Upper lobe of left lung (tissue), 4 donors: ENCODE results near the gene SURF1.

Source experiments
- EP300 ChIP-seq, 4 donors: sonication (generic); formaldehyde crosslinking; IDR thresholded peaks; one replicate each; pipeline ENCODE4 v1.5.1; 2017; ENCODE audit warnings: antibody characterized with exemption in 4 of 4, control low read depth in 2 of 4
- POLR2A ChIP-seq, 4 donors: fragments of 450-650 bp; IDR thresholded peaks; one replicate each; pipeline ENCODE4 v1.5.1; 2016 to 2017; ENCODE audit warnings: antibody characterized with exemption in 4 of 4, mild to moderate bottlenecking in 2 of 4
- POLR2AphosphoS5 ChIP-seq, 2 donors: sonication (generic); formaldehyde crosslinking; IDR thresholded peaks; one replicate each; pipeline ENCODE4 v1.5.1; 2017; ENCODE audit warnings: antibody characterized with exemption in 2 of 2
- TF ChIP-seq, protein P1 (sequence below), 6 experiments: fragments of 450-650 bp in 4 of 6; fragments of 200-600 bp in 2 of 6; sonication (generic) in 2 of 6; IDR thresholded peaks; one replicate each; pipeline ENCODE4 v1.5.1; 2016 to 2019; ENCODE audit warnings: antibody characterized with exemption in 6 of 6

- TF ChIP-seq, protein P1, sequence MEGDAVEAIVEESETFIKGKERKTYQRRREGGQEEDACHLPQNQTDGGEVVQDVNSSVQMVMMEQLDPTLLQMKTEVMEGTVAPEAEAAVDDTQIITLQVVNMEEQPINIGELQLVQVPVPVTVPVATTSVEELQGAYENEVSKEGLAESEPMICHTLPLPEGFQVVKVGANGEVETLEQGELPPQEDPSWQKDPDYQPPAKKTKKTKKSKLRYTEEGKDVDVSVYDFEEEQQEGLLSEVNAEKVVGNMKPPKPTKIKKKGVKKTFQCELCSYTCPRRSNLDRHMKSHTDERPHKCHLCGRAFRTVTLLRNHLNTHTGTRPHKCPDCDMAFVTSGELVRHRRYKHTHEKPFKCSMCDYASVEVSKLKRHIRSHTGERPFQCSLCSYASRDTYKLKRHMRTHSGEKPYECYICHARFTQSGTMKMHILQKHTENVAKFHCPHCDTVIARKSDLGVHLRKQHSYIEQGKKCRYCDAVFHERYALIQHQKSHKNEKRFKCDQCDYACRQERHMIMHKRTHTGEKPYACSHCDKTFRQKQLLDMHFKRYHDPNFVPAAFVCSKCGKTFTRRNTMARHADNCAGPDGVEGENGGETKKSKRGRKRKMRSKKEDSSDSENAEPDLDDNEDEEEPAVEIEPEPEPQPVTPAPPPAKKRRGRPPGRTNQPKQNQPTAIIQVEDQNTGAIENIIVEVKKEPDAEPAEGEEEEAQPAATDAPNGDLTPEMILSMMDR (IDR thresholded peaks at IDR 0.05) = no peak
- no peak for TF ChIP-seq POLR2A (IDR thresholded peaks at IDR 0.05)
- TF ChIP-seq EP300 (IDR thresholded peaks at IDR 0.05) = no peak
- TF ChIP-seq POLR2AphosphoS5 (IDR thresholded peaks at IDR 0.05) = no peak
Observed at GRCh38 chr9:133322701-133323100, 33.6 kb downstream of the SURF1 start.
